Renal cortical epithelial cell (primary cell): ENCODE measurements around the gene MAP1S. TPM values are rescaled to one million over a fixed set of nuclear protein-coding genes. Genes with fewer than 3 reads are reported as not detected.
A peak's percentile ranks its signal among the peaks of the same experiment; 100 is the strongest.

Experiments used
- DNase-seq: peaks from one replicate; pipeline ENCODE4 v3.0.0-alpha.2; 2011; ENCODE audit warnings: low read depth
- total RNA-seq: library from RNA; depleted of rRNA; stranded (reverse); fragments of >200 nt; gene quantifications from 2 replicates; pipeline ENCODE4 v1.2.3, GENCODE V29; 2014

The MAP1S gene, protein sequence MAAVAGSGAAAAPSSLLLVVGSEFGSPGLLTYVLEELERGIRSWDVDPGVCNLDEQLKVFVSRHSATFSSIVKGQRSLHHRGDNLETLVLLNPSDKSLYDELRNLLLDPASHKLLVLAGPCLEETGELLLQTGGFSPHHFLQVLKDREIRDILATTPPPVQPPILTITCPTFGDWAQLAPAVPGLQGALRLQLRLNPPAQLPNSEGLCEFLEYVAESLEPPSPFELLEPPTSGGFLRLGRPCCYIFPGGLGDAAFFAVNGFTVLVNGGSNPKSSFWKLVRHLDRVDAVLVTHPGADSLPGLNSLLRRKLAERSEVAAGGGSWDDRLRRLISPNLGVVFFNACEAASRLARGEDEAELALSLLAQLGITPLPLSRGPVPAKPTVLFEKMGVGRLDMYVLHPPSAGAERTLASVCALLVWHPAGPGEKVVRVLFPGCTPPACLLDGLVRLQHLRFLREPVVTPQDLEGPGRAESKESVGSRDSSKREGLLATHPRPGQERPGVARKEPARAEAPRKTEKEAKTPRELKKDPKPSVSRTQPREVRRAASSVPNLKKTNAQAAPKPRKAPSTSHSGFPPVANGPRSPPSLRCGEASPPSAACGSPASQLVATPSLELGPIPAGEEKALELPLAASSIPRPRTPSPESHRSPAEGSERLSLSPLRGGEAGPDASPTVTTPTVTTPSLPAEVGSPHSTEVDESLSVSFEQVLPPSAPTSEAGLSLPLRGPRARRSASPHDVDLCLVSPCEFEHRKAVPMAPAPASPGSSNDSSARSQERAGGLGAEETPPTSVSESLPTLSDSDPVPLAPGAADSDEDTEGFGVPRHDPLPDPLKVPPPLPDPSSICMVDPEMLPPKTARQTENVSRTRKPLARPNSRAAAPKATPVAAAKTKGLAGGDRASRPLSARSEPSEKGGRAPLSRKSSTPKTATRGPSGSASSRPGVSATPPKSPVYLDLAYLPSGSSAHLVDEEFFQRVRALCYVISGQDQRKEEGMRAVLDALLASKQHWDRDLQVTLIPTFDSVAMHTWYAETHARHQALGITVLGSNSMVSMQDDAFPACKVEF
- total RNA-seq, result 18.1 and 43.3 TPM in 2 replicates

DNA sequence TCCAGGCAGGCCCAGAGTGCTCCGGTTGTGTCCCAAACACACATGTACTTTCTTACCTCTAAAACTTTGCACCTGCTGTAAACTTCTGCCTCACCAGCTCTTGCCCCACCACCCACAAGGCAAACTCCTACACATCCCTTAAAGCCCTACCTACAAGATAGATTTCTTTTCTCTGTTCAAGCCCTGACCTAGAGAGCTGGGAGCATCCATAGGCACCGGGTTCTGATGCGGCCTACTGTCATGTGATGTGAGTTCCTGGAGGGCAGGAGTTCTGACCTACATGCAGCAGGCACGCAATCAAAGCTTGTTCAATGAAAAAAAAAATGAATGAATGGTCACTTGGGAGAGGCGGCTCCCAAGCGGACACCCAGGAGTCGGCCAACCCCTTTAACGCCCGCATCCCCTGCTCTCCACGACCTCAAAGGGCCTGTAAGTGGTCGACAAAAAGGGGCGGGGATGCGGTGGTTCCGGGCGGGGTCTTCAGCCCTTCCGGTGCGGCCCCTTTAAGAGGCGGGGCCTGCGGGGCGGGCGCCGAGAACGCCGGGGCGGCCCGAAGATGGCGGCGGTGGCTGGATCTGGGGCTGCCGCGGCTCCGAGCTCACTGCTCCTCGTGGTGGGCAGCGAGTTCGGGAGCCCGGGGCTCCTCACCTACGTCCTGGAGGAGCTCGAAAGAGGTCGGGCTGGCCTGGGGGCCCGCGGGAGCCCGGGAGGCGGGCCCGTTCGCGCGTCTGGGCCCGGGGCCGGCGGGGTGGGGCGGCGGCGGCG lies at the start of gene MAP1S:
TSS of gene MAP1S (plus strand) at position 534 of the 765 bp plus-strand sequence. CDS start at position 557, 23 bp downstream.
- no peak for DNase-seq

DNA sequence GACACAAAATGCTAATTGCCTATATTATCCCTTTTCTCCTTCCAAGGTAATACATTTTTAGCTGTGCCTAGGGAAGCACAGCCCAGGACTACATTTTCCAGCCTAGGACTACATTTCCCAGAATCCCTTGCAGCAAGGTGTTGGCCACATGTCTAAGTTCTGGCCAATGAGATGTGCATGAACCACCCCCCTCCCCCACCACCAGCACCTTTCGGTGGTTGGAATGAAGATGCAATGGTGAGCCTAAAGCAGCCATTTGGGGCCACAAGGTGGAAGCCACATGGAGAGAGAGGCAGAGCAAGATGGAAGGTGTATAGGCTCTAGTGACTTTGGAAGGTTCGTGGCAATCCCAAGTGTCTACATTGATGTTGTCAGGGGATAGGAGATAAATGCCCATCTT lies 47.4 kb upstream of the MAP1S start:
- peak; percentile 9 for DNase-seq

DNA sequence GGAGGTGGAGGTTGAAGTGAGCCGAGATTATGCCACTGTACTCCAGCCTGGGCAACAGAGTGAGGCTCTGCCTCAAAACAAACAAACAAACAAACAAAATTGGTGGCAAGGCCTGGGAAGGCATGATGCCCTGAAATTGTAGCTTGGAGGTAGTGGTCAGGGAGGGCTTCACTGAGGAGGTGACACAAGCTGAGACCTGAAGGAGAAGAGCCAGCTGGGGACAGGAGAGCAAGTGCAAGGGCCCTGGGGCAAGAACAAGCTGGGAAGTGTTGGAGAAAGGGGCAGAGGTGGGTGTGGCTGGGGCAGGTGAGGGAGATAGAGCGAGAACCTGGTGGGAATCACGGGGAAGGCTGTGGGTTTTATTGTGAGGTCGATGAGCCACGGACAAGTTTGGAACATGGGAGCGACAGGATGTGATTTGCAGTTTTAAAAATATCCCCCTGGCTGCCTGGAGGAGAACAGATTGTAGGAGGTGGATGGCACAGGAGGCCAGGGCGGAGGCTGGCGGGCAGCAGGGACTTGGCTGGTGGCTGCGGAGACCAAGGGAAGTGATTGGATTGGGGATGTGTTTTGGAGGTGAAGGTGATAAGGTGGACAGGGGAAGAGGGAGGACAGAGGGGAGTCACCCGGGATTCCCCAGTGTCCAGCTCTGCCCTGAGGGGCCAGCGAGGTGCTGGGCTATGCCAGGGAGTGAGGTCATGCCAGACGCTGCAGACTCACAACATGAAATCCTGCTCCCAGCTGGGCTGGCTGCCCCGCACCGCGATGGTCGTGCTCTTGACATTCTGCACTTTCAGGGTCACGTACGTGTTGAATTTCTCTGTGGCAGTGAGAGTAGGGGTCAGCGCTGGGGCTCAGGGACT lies 45.1 kb upstream of the MAP1S start:
- no peak for DNase-seq

DNA sequence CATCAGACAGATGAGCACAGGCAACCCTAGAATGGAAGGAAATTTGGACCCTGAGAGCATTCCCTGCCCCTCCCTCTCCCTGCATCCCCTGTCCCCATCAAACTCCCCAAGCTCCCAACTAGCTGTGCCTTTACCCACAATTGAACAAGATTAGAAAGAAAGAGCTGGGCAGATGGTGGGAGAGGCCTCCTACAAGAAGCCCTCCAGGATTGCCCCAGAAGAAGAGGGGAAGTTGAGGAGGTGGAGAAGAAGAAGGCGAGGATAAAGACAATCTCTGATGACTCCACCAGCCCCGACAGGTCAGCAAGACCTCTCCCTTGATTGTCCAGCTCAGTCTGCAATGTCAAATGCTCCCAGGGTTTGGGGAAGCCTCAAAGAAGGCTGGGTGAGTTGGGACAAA lies 43.0 kb upstream of the MAP1S start:
- no peak for DNase-seq

DNA sequence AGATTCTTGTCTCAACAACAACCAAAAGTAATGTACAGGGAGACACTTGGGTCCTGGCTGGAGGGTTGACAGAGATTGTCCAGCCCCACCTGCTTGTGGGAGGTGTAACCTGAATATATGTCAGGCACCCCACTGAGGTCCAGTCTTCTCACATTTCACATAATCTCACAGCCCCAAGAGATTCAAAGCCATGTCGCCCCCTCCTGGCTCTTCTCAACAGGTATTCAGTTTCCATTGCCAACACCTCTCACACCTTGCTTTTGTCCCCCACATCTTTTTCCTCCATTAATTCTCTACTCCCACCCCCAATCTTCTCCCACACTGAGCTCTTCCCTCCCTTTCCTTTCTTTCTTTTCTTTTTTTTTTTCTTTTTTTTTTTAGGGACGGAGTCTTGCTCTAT lies 42.3 kb upstream of the MAP1S start:
- DNase-seq, result no peak

DNA sequence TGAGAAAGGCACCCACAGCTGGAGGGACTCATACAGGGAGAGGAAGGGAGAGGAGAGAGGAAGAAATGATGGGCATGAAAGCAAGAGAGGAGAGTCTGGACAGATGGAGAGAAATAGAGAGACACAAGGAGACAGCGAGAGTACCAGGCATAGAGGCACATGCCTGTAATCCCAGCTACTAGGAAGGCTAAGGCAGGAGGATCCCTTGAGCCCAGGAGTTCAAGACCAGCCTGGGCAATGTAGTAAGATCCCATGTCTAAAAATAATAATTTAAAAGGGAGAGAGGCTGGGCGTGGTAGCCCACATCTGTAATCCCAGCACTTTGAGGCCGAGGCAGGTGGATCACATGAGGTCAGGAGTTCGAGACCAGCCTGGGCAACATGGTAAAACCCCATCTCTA lies 40.4 kb upstream of the MAP1S start:
- DNase-seq, result no peak

DNA sequence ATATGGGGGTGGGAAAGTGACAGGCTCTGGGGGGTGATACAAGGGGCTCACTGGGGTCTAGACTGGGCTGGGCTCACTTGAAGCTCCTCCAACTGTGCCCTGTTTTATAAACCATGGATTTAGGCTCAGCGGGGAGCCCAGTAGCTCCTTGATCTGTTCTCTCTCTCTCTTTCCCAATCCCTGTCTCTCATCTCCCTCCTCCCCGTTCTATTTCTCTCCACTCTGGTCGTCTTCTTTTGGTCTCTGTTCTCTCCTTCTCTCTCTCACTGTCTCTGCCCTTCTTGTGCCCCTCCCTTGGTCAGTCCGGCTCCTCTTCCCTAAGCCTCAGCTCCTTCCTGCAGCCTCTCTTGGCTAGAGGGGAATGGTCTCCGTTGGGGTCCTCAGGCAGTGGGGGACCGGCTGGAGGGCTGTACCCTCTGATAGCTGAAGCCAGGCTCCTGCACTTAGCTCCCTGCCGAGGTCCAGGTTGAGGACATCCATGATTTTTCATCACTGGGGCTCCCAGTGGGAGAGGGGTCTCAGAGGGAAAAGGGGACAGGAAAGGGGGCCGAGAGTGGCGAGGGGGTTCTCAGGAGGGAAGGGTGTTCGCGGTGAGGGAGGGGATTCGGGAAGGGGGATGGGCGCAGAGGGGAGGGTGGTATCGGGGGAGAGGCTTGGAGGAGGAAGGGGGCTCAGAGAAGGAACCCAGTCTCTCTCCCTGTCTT lies 39.6 kb upstream of the MAP1S start:
- no peak for DNase-seq

DNA sequence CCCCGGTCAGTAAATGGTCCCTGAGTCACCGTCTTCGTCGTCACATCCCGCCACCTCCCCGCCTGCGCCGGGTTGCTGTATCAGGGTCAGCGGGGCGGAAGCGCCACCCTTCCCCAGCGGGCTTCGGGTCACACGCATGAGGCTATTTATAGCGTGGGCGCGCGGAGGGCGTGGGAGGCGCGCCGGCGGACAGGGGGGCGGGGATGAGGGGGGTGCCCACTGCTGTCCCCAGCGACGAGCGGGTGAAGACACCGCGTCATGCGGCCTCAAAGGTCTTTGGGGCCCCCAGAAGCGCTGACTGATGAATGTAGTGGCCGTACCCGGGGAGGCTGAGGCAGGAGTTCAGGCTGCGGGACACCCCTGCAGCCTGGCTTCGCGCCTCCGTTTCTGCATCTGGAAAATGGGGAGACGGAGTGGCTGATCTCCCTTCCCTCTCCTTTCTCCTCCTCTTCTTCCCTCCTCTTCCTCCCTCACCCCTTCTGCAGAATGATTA lies 39.0 kb upstream of the MAP1S start:
- peak; percentile 16 for DNase-seq

DNA sequence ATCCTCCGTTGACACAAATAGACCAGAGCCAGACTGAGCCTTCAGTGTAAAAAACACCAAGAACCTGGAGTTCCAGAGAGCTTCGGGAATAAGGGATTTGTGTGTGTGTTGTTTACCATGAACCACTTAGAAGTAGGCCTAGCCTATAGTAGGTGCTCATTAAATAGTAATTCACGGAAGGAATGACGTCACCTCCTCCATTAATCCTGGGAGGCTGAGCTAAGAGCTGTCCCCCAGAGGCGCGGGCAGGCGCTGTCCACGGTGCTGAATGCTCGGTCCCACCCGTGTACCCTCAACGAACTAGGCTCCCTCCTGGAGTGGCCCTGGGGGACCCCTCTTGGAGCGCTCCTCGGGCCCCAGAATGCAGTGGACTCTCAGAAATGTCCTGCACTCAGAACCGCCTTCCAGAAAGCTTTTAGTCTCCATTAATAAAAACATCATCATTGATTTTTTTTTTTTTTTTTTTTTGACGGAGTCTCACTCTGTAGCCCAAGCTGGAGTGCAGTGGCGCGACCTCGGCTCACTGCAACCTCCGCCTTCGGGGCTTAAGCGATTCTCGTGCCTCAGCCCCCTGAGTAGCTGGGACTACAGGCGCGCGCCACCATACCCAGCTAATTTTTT lies 37.7 kb upstream of the MAP1S start:
- no peak for DNase-seq

DNA sequence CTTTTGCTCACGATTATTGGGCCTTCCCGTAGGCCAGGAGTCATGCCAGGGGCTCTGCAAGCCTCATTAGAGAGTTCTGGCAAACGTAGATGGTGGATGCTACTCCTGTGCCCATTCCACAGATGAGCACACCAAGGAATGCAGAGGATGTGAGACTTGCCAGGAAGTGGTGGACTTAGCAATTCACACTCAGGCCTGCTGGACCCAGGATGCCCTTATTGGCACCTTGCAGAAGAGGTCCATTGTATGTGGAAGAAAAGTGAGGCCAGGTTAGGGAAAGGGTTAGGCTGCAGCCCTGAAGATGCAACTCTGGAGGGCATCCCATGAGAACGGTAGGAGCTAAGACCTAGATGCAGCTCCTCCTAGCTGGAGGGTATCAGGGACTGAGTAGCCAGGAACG lies 37.0 kb upstream of the MAP1S start:
- no peak for DNase-seq

DNA sequence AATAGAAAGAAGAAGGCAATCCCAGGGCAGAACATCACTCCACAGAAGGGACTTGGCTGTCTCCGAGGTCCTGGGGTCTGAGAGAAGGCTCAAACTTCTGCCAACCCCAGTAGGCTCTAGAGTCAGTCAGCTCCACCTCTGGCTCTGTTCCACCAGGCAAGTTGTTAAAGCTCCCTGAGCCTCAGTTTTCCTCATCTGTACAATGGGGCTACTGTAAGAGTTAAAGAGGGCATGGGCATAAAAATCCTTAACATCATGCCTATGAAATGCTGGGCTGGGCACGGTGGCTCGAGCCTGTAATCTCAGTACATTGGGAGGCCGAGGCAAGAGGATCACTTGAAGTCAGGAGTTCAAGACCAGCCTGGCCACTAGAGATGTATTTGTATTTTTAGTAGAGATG lies 36.2 kb upstream of the MAP1S start:
- no peak for DNase-seq

DNA sequence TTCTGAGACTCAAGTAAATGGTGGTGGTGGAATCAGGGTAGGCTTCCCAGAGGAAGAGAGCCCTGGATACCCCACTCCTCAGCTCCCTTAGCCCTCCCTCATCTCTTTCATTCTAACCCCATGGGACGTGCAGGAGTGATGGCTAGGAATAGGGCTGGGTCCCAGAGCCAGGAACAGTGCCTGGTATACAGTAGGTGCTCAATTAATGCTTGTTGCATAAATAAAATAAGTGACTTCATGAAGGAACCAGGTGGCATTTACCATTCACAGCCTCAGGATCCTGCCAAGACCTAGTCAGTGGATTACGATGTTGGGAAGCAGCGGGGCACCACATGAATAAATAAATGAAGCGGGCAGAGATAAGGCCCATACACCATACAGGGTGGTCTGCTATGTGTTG lies 35.0 kb upstream of the MAP1S start:
- no peak for DNase-seq

DNA sequence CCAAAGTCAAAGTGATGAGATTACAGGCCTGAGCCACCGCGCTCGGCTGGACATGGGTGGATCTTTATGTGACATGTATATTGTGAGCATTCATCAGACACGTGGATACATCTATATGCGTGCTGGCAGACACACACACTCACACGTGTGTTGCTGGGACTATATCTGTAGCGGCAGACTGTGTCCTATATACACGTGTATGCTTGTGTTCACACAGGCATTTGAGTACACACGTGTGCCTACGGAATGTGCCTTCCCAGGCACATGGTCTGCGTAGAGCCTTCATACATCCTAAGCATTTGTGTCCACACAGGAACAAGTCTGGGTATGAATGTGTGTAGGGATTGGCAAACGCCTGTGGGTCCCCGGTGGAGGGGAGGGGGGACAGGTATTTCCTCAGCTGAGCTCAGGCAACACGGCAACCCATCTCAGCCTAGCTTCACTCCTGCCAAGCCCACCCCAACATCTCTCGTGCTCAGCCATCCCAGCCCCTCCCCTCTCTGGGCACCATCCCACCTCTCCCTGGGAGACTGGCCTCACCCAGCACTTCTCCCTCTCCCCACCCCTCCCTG lies 33.7 kb upstream of the MAP1S start:
- DNase-seq, result no peak

DNA sequence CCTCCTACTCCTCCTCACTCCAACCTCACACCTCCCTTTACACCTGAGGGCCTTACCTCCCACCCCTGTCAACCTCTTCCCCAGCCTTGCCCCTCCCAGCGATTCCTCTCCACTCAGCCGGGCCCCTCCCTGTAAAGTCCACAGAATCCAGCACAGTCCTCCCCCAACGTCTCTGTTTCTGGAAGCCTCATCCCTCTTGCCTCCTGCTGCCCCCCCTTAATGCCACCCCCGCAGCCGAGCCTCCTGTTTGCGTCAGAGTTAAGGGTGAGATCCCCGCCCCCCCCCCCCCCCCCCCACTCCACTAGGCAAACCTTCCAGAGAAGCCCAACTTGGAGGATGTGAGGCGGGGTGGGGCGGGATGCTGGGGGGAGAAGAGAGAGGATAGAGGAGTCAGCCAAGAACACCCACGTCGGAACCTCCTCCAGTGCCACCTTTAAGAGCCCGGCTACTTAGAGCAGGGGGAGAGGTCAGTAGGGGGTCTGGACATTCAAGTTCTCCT lies 33.2 kb upstream of the MAP1S start:
- no peak for DNase-seq

DNA sequence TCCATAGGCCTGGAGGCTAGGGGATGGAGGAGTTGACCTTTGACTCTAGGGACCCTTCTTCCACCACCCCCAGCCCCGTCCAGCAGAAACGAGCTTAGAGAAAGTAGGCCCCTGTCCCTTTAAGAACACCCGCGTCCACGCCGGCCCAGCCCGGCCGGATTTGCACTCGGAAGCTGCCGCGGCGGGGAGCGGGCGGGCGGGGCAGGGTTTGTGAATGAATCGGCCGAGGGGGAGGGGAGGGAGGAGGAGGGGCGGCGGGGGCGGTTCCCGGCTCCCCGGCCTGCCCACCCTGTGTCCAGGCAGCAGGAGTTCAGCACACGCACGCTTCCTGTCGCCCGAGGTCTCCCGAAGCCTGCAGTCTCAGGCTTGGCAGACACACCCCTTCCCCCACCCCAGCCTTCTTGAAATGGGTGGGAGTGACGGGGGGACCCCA lies 32.7 kb upstream of the MAP1S start:
- no peak for DNase-seq

DNA sequence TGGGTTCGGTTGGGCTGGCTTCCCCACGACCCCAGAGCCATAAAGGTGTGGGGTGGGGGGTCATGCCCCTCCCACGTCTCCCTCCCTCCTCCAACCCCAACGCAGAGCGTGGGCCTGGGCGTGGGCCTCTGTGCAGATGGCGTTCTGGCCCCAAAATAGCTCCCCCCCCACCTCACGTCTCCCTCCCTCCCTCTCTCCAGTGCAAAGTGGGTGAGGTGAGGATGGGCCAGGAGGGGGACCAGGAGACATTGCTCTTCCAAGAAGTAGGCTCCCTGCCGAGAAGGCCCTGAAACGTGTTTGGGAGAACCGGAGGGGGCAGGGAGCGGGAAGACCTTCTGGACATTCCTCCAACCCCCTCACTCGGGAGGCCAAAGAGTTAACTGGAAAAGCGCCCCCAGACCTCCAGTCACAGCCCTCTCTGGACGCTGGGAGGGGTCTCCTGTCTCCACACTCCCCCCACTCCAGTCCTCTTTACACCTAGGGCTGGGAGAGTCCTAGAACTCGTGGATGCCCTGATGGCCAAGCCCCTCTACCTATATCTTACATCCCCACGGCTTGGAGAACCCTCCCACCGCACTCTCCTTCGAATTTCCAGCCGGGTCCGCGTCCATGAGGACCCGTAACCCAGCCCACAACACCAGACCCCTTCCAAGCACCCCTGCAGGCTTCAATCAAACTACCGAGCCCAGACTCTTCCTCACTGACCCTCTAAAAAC lies 32.0 kb upstream of the MAP1S start:
- DNase-seq, result no peak

DNA sequence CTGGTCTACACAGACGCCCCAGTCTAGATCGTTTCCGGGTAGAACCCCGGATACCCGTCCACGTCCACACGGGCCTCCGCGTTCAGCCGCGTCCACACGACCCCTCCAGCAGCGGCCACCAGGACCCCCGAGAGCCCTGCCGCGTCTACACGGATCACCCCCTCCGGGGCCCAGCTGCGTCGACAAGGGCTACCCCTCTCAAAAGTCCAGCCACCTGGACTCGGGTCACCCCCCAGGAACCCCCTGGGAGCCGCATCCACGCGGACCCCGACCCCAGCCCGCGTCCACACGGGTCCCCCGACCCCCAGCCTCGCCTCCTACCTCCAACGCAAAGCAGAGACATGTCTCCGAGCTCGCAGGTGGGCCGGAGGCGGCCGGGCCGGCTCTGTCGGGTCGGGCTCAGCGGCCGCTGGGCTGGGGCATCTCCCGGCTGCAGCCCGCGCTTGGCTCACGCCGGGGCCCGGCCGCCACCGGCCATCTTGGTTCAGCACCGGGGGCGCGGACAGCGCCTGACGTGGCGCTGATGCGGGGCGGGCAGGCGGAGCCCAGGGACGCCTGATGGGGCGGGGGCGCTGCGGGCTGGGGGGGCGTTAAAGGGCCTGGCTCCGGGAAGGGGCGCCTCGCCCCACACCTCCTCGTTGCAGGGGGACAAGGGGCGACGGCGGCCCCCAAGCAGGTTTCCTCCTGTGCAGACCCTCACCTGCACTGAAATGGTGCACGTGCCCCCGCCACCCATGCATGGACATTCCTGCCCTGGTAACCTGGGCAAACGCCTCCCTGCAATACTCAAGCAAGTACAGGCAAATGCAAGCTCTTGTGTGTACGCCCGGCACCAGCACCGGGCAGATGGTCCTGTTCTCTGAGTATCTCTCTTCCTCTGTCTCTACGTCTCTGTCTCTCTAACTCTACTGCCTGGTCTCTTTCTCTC lies 31.2 kb upstream of the MAP1S start, which contains the start of gene UNC13A:
TSS of gene UNC13A (minus strand) at position 498 of the 928 bp plus-strand sequence. CDS start at position 343, 155 bp downstream.
- no peak for DNase-seq
